Measurements from ENCODE around the gene MIF. TPM values are rescaled to one million over a fixed set of nuclear protein-coding genes. Genes with fewer than 3 reads are reported as not detected.

The MIF gene
- total and polyA plus RNA-seq, 2 donors (not counting 3 experiments of a cell fraction or from before 2014, with no cell fraction given): 529 to 674 TPM

DNA sequence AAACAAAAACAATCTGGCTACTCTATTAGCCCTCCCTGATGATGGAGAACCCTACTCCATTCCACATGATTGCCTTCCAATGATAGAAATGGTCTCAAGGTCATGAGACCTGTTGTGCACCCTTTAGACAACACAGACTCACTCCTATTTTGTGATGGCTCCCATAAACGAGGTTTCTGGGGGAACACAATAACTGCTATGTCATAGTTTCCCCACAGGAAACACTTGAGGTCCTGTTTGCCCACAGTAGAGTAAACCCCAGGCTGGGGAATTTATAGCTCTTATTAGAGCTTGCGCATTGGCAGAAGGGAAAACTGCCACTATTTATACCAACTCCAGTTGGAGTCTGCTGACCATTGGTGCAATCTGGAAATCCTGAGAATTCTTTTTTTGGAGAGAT lies 28.7 kb downstream of the MIF start:
- dilution Hi-C loops (cut with MboI; ENCODE audit: extremely low pct_ligation_motif_present, low sequenced_read_pairs): no loop called here
- Histone ChIP-seq H3K27ac (ENCODE audit: insufficient read depth, low read depth, low read length) (no peak overlapping the region), H3K4me2 (ENCODE audit: insufficient read depth, low read length) (no peak overlapping the region), H3K9ac (replicated peaks; ENCODE audit: extremely low read depth, insufficient read depth, low read length) (no peak overlapping the region), H4K20me1 (replicated peaks; ENCODE audit: control insufficient read depth, extremely low read depth, insufficient read depth, low read length) (no peaks in the 10 kb centered on the region), H2AFZ (ENCODE audit: low read depth, low read length) (no peak overlapping the region), H3K9me3 (replicated peaks; ENCODE audit: control insufficient read depth, insufficient read depth, low read length) (peaks cover 3% of the 10 kb centered on the region), H3K4me1 (ENCODE audit: control insufficient read depth, extremely low read depth, insufficient read depth, low read length) (no peaks in the 10 kb centered on the region), H3K9me1 (replicated peaks; ENCODE audit: control insufficient read depth, extremely low read depth, insufficient read depth, low read length) (no peaks in the 10 kb centered on the region), H3K79me2 (ENCODE audit: control insufficient read depth, insufficient read depth, low read length) (no peaks in the 10 kb centered on the region), H3K4me3 (replicated peaks in 1 of 3; ENCODE audit: insufficient read depth in 1 of 3, low read depth in 1 of 3, low read length in 3 of 3) (no peak overlapping the region), H3K36me3 (ENCODE audit: control insufficient read depth in 2 of 2, extremely low read depth in 1 of 2, insufficient read depth in 2 of 2, low read length in 2 of 2) (peaks cover 0 to 2% of the 10 kb centered on the region in 2 experiments), H3K27me3 (ENCODE audit: control insufficient read depth in 2 of 2, insufficient read depth in 2 of 2, low read length in 2 of 2) (no peaks in the 10 kb centered on the region)
- no TSS peak for BruUV-seq (replicated peaks)
- TF ChIP-seq JUN (IDR thresholded peaks at IDR 0.05; ENCODE audit: borderline replicate concordance, insufficient read depth, insufficient read length, low read depth): no peak
- TF ChIP-seq MYC (IDR thresholded peaks at IDR 0.05; ENCODE audit: low read depth, low read length): no peak
- no peak for TF ChIP-seq FOS (IDR thresholded peaks at IDR 0.05; ENCODE audit: borderline replicate concordance, insufficient read depth, low read length)
- no peak for TF ChIP-seq POLR2A (IDR thresholded peaks at IDR 0.05; ENCODE audit: low read depth, low read length)
- TF ChIP-seq, protein P1, sequence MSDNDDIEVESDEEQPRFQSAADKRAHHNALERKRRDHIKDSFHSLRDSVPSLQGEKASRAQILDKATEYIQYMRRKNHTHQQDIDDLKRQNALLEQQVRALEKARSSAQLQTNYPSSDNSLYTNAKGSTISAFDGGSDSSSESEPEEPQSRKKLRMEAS (IDR thresholded peaks at IDR 0.05; ENCODE audit: insufficient read depth, insufficient read length): no peak
- TF ChIP-seq EZH2 (IDR thresholded peaks at IDR 0.05; ENCODE audit: borderline replicate concordance, low read depth, low read length, severe bottlenecking): no peak
- TF ChIP-seq, protein P2, sequence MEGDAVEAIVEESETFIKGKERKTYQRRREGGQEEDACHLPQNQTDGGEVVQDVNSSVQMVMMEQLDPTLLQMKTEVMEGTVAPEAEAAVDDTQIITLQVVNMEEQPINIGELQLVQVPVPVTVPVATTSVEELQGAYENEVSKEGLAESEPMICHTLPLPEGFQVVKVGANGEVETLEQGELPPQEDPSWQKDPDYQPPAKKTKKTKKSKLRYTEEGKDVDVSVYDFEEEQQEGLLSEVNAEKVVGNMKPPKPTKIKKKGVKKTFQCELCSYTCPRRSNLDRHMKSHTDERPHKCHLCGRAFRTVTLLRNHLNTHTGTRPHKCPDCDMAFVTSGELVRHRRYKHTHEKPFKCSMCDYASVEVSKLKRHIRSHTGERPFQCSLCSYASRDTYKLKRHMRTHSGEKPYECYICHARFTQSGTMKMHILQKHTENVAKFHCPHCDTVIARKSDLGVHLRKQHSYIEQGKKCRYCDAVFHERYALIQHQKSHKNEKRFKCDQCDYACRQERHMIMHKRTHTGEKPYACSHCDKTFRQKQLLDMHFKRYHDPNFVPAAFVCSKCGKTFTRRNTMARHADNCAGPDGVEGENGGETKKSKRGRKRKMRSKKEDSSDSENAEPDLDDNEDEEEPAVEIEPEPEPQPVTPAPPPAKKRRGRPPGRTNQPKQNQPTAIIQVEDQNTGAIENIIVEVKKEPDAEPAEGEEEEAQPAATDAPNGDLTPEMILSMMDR (IDR thresholded peaks at IDR 0.05; ENCODE audit: extremely low read depth in 1 of 2, insufficient read depth in 1 of 2, low read depth in 1 of 2, low read length in 2 of 2): no peak
- TF ChIP-seq GATA2 (IDR thresholded peaks at IDR 0.05; ENCODE audit: insufficient read depth, insufficient read length, low read depth, low read length): no peak
- no peak for TF ChIP-seq POLR2AphosphoS5 (IDR thresholded peaks at IDR 0.05; ENCODE audit: insufficient read depth, low read depth, low read length)
- CTCF ChIA-PET: no interaction called here
- POLR2A ChIA-PET: no interaction called here
- intact Hi-C loops (cut with micrococcal nuclease): no loop called here
- DNase-seq (ENCODE audit: low read depth, low spot score): no peak
- no peak for FAIRE-seq
